ENCODE measurements around the gene HOXB2.

DNA sequence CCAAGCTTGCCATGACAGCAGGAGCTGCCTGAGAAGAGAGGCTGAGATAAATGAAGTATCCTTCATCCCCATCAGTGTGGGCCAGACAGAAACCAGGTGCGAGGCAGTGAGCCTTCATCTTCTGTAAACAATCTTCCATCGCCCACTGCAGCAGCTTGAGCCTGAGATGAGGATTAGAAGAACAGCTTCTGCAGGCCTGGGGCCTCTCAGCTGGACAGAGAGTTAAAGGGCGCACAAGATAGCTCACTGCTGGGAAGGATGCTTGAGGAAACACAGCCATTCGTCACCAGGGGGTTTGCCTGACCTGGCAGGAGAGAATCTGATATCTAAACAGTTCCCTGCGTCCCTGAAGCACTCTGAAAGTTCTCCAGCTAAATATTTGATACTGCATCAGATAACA is 41.2 kb downstream of the HOXB2 start:
- TF ChIP-seq, protein P1, sequence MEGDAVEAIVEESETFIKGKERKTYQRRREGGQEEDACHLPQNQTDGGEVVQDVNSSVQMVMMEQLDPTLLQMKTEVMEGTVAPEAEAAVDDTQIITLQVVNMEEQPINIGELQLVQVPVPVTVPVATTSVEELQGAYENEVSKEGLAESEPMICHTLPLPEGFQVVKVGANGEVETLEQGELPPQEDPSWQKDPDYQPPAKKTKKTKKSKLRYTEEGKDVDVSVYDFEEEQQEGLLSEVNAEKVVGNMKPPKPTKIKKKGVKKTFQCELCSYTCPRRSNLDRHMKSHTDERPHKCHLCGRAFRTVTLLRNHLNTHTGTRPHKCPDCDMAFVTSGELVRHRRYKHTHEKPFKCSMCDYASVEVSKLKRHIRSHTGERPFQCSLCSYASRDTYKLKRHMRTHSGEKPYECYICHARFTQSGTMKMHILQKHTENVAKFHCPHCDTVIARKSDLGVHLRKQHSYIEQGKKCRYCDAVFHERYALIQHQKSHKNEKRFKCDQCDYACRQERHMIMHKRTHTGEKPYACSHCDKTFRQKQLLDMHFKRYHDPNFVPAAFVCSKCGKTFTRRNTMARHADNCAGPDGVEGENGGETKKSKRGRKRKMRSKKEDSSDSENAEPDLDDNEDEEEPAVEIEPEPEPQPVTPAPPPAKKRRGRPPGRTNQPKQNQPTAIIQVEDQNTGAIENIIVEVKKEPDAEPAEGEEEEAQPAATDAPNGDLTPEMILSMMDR (conservative IDR thresholded peaks at IDR 0.05; ENCODE audit: low read length), result no peak
- TF ChIP-seq EZH2phosphoT487 (IDR thresholded peaks at IDR 0.05; ENCODE audit: borderline replicate concordance, low read depth, low read length), result no peak
